MV-4-11 (cell line): ENCODE data around the gene ZBTB32.

Experiments used
- DNase-seq: peaks from one replicate; lab custom pipeline; 2025; lab: John Stamatoyannopoulos, UW

Gene ZBTB32

DNA sequence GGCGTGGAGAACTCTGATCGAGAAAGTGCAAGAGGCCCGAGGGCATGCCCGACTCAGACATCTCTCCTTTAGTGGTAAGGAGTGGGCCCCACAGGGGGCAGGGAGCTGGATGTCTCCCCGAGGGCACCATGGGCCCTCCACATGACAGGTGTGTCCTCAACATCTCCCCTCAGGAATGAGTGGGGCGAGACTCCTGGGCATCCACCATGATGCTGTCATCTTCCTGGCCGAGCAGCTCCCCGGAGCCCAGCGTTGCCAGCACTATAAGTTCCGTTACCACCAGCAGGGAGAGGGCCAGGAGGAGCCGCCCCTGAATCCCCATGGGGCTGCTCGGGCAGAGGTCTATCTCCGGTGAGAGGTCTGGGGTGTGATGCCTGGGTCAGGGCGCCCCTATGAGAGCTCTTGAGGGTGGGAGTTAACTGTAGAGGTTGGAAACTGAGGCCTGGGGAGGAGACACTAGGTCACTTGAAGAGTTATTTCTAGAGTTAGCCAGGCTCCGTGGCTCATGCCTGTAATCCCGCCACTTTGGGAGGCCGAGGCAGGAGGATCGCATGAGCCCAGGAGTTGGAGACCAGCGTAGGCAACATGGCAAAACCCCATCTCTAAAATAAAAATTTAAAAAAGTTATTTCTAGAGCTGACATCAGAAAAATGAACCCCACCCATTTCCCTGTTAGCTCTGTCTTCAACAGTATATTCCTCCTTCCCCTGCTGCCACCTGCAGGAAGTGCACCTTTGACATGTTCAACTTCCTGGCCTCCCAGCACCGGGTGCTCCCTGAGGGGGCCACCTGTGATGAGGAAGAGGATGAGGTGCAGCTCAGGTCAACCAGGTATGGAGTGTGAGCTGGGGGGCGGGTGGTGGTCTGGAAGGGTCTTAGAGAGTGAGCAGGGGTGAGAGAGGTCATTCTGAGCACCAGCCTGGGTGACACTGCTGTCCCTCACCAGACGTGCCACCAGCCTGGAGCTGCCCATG lies 32.8 kb downstream of the ZBTB32 start:
- no peak for DNase-seq

- no peak for DNase-seq
Observed at GRCh38 chr19:35738021-35738886, 33.9 kb downstream of the ZBTB32 start.

DNA sequence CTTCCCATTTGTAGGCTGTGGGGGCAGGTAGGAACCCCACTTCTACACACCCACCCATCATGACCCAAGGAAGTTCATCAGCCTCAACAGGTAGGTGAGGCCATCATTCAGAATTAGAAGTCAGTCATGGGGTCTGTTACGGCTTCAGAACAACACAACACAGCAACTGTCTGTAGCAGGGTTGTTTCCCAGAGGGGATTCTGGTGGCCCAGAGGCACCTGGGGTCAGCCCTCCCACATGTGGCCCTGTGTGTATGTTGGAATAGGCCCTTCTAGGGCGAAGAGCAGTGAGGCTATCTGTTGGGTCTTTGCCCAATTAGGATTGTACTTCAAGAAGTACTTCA lies 34.5 kb downstream of the ZBTB32 start:
- DNase-seq, result no peak

DNA sequence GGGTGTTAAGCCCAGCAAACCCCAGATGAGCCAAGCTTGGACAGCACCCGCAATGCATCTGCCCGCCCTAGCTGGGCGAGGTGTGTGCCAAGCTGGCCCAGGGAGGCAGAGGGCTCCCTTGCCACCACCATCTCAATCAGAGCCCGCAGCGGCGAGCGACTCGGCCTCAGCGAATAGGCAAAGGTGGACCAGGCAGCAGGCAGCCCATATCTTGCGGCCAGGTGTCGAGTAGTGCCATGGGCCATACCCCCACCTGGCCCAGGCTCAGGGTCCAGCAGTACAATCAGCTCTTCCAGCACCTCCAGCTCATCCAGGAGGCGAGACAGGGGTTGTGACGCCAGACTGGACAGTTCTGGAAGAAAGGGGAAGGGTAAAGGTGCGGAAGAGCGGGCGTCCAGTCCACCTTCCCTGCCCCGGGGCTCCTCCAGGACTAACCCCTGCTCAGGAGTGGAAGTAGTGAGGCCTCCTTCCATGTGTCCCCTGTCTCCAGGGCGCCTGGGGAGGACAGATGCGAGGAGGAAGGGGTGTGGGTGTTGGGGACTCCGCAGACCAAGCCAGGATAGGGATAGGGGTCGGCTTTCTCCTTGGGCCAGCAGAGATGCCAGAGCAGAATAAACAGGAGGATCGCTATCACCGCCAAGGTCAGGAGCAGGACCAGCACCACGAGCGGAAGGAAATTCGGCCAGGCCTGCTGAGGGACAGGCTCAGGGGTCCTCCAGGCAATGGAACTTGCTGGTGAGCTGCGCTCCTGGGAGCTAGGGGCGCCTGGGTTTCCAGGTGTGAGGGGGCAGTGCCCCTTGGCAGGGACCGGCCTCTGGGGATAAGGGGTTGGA lies 35.1 kb downstream of the ZBTB32 start:
- no peak for DNase-seq

GRCh38 chr19:35740108-35740422 lies 35.7 kb downstream of the ZBTB32 start:
- no peak for DNase-seq

GRCh38 chr19:35740423-35741202 lies 36.3 kb downstream of the ZBTB32 start:
- peak; percentile 99 for DNase-seq

GRCh38 chr19:35741203-35741515 lies 36.8 kb downstream of the ZBTB32 start:
- no peak for DNase-seq

DNA sequence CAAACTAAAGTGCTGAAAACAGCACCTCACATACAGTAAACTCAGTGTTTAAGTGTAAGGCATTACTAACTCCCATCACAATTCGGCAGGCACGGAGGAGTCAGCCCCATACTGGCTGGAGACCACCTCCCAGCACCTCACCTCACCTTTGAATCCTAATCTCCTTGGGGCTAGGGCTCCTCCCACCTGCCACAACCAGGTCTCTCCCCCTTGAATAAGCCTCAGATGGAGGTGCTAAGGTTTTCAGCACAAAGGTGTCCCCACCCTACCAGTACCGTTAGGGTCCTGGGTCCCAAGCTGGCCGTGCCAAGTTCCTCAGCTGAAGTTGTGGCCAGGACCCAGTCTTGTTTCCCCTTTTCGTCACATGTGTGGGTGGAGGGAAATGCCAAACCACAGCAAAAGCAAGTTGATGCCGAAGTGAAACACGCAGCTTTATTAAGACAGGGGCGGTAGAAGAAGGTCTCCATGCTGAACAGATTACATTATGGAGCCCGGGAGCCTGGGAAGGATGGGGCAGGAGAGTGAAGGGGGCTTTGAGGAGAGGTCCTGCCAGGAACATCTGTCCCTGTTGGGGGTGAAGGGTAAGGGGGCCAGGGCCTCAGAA lies 37.9 kb downstream of the ZBTB32 start, which contains the start of gene IGFLR1:
TSS of gene IGFLR1 (minus strand) at position 332 of the 604 bp plus-strand sequence. CDS start 1,272 bp downstream, outside the sequence.
- DNase-seq, result peak; percentile 93

- no peak for DNase-seq
Observed at GRCh38 chr19:35743640-35744429, 39.5 kb downstream of the ZBTB32 start.

DNA sequence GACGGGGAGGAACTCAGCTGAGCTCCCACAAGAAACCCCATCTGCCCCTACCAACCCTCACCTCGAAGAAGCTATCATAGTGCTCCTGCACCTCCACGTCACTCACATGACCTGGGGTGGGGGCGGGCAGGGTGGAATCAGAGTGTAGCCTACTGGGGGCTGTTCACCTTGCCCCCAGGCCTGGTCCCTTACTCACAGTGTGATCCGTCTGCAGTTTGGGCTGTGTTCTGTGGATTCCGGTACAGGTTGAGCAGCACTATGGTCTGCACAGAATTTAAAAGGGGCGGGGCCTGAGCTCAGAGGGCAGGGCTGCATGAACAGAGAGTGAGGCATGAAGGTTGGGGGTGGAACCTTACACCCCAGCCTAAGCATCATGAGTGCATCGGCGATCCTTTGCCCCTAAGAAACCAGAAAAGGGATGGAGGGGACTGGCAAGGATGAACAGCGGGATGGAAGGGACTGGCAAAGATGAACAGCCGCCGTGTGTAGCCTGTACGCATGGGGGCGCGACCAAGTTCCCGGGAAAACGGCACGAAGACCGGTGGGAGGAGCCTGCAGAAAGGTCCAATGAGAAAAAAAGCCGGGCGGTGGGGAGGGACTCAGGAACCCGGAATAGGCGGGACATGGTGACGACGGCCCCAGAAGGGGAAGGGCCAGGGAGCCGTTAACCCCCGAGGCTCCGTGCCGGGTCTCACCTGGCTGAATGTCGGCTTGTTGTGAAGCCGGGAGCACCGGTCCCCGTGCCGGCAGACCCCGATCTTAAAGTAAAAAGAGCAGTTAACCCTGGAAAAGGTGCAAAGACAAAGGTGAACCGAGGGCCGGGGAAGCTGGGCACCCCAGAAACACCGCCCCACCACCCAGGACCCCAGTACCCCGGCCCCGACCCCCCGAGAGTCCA lies 40.3 kb downstream of the ZBTB32 start:
- DNase-seq, result peak; percentile 97

DNA sequence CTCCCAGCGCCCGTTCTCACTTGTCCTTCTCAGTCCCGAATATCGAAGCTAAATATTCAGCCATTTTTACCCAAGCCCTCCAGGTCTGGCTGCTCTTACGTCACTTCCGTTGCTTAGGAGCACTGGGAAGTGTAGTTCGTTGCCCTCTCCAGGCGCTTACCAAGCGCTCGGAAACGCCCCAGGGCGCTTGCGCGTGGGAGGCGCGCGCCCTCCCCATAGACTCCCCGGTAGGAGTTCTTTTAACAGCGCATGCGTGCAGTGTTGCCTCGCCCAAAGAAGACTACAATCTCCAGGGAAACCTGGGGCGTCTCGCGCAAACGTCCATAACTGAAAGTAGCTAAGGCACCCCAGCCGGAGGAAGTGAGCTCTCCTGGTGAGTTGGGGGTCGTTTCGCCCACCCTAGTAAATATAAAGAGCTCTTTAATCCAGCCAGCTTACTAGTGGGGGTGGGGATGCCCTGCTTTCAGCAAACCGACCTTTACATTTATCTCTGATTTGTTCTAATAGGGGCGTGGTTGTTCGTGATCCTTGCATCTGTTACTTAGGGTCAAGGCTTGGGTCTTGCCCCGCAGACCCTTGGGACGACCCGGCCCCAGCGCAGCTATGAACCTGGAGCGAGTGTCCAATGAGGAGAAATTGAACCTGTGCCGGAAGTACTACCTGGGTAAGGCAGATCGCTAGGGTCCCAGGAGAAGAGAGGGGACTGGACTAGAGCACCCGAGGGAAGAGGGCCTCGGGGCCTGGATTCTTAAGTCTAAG lies 41.1 kb downstream of the ZBTB32 start, which contains the start of the genes PSENEN and U2AF1L4:
TSS of gene PSENEN (plus strand) at position 324 of the 759 bp plus-strand sequence. CDS start at position 604, 280 bp downstream.
TSS of gene U2AF1L4 (minus strand) at position 91 of the 759 bp plus-strand sequence. CDS start at position 64, 27 bp downstream.
- peak; percentile 100 for DNase-seq

DNA sequence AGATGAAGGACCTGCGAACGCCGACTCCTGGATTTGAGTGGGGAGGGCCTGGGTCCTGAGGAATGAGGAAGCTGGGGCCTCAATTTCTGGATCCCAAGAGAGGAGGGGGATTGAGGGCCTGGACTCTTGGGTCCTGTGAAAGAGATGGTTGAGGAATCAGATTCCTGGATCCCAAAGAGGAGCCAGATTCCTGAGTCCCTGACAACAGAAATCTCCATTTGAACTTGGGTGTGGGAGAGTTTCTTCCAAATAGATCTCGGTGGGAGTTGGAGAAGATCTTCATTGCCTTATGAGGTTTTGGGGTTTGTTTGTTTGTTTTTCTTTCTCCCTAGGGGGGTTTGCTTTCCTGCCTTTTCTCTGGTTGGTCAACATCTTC lies 41.7 kb downstream of the ZBTB32 start:
- DNase-seq, result no peak

GRCh38 chr19:35746531-35746930 lies 42.2 kb downstream of the ZBTB32 start:
- no peak for DNase-seq

DNA sequence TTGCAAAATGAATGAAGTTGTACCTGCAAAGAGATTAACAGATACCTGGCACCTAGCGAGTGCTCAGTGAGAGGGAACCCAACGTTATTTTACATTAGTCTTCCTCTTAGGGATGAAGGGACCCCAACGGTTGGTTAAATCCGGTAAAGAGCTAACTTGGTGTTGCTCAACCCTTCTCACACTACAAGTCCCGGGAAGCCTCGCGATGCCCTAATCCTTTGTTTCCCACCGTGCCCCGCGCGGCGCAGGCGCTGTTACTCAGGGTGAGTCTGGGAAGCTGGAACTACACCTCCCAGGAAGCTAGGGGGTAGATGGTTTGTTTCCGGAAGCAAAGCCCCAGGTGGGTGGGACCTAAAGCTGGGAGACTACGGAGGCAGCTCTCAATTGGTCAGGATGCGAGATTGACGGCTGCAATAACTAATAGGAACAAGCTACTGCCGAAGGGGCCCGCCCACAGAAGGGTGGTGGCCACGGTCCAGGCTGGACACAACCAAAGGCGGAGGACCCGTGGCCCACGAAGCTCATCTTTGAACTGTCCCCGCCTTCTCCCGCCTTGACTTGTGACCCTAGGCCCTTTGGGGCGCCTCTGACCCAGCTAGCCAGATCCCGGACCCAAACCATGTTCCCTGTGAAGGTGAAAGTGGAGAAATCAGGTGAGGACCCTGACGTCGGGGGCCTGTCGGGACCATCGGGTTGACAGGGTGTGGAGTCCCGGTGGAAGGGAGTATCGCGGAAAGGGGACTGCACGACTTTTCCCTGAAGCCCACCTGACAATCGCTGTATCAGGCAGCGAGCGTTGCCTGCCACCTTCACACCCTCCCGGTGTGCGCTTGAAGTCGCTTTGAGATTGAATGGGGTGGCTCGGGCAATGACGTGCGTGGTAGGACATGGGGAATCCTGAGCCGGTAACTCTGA lies 44.0 kb downstream of the ZBTB32 start, which contains the start of gene LIN37:
TSS of gene LIN37 (plus strand) at position 471 of the 915 bp plus-strand sequence. CDS start at position 620, 149 bp downstream.
- DNase-seq, result peak; percentile 100

DNA sequence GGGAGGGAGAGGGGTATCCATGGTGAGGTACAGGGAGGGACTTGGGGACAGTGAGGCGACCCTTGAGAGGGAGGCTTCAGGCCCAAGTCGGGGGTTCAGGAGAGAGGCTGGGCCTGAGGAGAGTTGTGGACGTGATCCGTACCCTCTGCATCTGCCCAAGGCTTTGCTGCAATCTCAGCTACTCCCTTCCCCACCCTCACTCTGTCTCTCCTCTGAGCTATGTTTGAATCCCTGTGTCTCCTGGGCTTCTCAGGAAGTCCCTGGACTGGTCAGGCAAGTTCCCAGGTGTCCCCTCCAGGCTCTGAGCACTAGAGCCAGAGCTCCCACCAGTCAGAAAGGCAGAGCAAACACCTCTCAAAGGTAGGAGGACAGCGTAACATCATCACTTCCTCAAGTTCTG lies 45.8 kb downstream of the ZBTB32 start:
- no peak for DNase-seq

DNA sequence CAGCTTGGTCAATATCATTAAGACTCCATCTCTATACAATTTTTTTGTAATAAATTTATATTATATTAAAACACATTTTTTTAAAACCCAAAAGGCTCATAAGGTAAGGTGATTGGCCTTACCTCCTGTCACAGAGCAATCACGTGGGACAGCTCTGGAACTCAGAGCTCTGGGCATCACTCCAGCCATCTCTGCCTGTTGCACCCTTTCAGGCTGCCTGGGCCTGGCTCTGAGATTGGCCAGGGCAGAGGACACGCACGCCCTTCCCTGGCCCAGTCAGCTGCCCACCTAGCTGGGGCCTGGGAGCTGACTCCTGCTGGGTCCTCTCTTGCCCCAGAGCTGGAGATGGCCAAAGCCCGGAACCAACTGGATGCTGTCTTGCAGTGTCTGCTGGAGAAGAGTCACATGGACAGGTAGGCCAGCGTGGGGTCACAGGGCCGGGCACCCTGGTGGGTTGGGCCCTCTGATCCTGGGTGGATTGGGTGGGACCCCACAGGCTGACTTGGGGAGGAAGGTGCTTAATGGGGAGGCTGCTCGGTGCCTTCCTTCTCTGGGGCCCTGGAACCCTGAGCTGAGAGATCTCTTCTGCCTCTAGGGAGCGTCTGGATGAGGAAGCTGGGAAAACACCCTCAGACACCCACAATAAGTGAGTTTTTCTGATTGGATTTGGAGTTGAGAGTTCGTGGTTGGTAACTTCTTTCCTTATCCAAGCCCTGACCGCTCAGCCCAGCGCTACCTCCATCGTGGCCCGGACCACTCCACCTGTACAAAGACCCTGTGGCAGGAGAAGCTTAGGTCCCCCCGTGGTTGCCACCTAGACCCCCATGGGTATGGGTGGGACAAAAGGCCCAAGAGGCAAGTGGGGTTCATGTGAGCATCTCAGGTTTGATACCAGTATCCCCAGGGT lies 47.7 kb downstream of the ZBTB32 start:
- DNase-seq, result no peak
